Effector memory CD8-positive, alpha-beta T cell (primary cell): ENCODE measurements around the gene B9D2.

ENCODE experiments used
- ATAC-seq: fragments of 150-1000 bp; cut with Tn5 transposase; replicated peaks from 2 replicates; pipeline ENCODE4 v1.10.0; 2021; ENCODE audit warnings: mild to moderate bottlenecking, moderate library complexity
- DNase-seq, 3 experiments: peaks; one replicate each; pipeline ENCODE4 v3.0.0; 2021
- H3K27ac Mint-ChIP-seq, 2 donors: one replicate each; pipeline ENCODE4 v1.8.0; 2022; ENCODE audit warnings: mild to moderate bottlenecking in 2 of 2, mixed read lengths in 2 of 2, moderate library complexity in 2 of 2
- H3K27me3 Mint-ChIP-seq, 2 donors: one replicate each; pipeline ENCODE4 v1.8.0; 2022; ENCODE audit warnings: mixed read lengths in 2 of 2
- H3K36me3 Mint-ChIP-seq: one replicate; pipeline ENCODE4 v1.8.0; 2022; ENCODE audit warnings: mild to moderate bottlenecking, moderate library complexity, mixed read lengths; ENCODE audit not compliant: insufficient read depth
- H3K4me1 Mint-ChIP-seq, 2 donors: one replicate each; pipeline ENCODE4 v1.8.0; 2022; ENCODE audit warnings: low read depth in 2 of 2, mixed read lengths in 2 of 2
- H3K4me3 Mint-ChIP-seq, 2 donors: one replicate each; pipeline ENCODE4 v1.8.0; 2022; ENCODE audit warnings: mild to moderate bottlenecking in 2 of 2, mixed read lengths in 2 of 2, moderate library complexity in 2 of 2
- H3K9me3 Mint-ChIP-seq, 2 donors: one replicate each; pipeline ENCODE4 v1.8.0; 2022; ENCODE audit warnings: mixed read lengths in 2 of 2

Gene B9D2

GRCh38 chr19:41327076-41327575 is 36.8 kb downstream of the B9D2 start:
- peaks cover 68 to 73% of the 10 kb centered on the region in 2 donors for H3K4me1 Mint-ChIP-seq
- H3K27ac Mint-ChIP-seq = peak overlapping the region; percentile 97 to 98
- peak; percentile 6 for ATAC-seq
- H3K9me3 Mint-ChIP-seq = no peaks in the 10 kb centered on the region
- peak in 2 of 3 experiments; percentile 47 to 52 for DNase-seq
- peaks cover 100% of the 10 kb centered on the region for H3K36me3 Mint-ChIP-seq
- no peaks in the 10 kb centered on the region for H3K27me3 Mint-ChIP-seq
- H3K4me3 Mint-ChIP-seq = peak overlapping the region; percentile 77 to 78

GRCh38 chr19:41325947-41326706 is 37.8 kb downstream of the B9D2 start:
- DNase-seq = peak in 1 of 3 experiments; percentile 39
- Mint-ChIP-seq H3K27me3 (no peaks in the 10 kb centered on the region), H3K4me1 (peaks cover 58 to 65% of the 10 kb centered on the region in 2 donors), H3K4me3 (peak overlapping the region; percentile 77 to 78), H3K27ac (peak overlapping the region; percentile 97 to 98), H3K36me3 (peaks cover 100% of the 10 kb centered on the region), H3K9me3 (no peaks in the 10 kb centered on the region)
- ATAC-seq = no peak

- Mint-ChIP-seq H3K36me3 (peaks cover 100% of the 10 kb centered on the region), H3K27me3 (no peaks in the 10 kb centered on the region), H3K9me3 (no peaks in the 10 kb centered on the region), H3K4me1 (peaks cover 55 to 64% of the 10 kb centered on the region in 2 donors), H3K27ac (peak overlapping the region; percentile 97 to 98), H3K4me3 (peak overlapping the region; percentile 53 to 56)
- DNase-seq (no peak), ATAC-seq (no peak)
These were observed 38.4 kb downstream of the B9D2 start for GRCh38 chr19:41325640-41325946.

- H3K4me1 Mint-ChIP-seq = peaks cover 51 to 60% of the 10 kb centered on the region in 2 donors
- H3K4me3 Mint-ChIP-seq = peak overlapping the region; percentile 53 to 56
- no peak for DNase-seq
These were observed 38.9 kb downstream of the B9D2 start for GRCh38 chr19:41324921-41325639.

GRCh38 chr19:41324231-41324702 is 39.7 kb downstream of the B9D2 start:
- Mint-ChIP-seq H3K27me3 (no peaks in the 10 kb centered on the region), H3K4me3 (peak overlapping the region in 1 of 2 donors; percentile 56), H3K4me1 (peaks cover 51 to 68% of the 10 kb centered on the region in 2 donors), H3K27ac (peak overlapping the region; percentile 97 to 98), H3K36me3 (peaks cover 100% of the 10 kb centered on the region), H3K9me3 (no peaks in the 10 kb centered on the region)
- no peak for DNase-seq
- no peak for ATAC-seq

More at GRCh38 chr19:41324921-41325639, 38.9 kb downstream of the B9D2 start:
- peak overlapping the region; percentile 97 to 98 for H3K27ac Mint-ChIP-seq
- no peaks in the 10 kb centered on the region for H3K9me3 Mint-ChIP-seq
- no peak for ATAC-seq
- H3K36me3 Mint-ChIP-seq = peaks cover 100% of the 10 kb centered on the region
- no peaks in the 10 kb centered on the region for H3K27me3 Mint-ChIP-seq

GRCh38 chr19:41323430-41324125 is 40.4 kb downstream of the B9D2 start:
- no peaks in the 10 kb centered on the region for H3K27me3 Mint-ChIP-seq
- DNase-seq = no peak
- ATAC-seq = no peak
- H3K4me1 Mint-ChIP-seq = peaks cover 44 to 63% of the 10 kb centered on the region in 2 donors
- peak overlapping the region; percentile 97 to 98 for H3K27ac Mint-ChIP-seq
- no peaks in the 10 kb centered on the region for H3K9me3 Mint-ChIP-seq
- peaks cover 100% of the 10 kb centered on the region for H3K36me3 Mint-ChIP-seq
- peak overlapping the region in 1 of 2 donors; percentile 62 for H3K4me3 Mint-ChIP-seq

- peaks cover 100% of the 10 kb centered on the region for H3K36me3 Mint-ChIP-seq
- H3K27me3 Mint-ChIP-seq = no peaks in the 10 kb centered on the region
- ATAC-seq = no peak
- peaks cover 41 to 63% of the 10 kb centered on the region in 2 donors for H3K4me1 Mint-ChIP-seq
- peak overlapping the region; percentile 94 to 98 for H3K27ac Mint-ChIP-seq
- H3K4me3 Mint-ChIP-seq = peak overlapping the region in 1 of 2 donors; percentile 62
- no peaks in the 10 kb centered on the region for H3K9me3 Mint-ChIP-seq
- DNase-seq = no peak
These were observed 40.9 kb downstream of the B9D2 start for GRCh38 chr19:41323023-41323422.

- Mint-ChIP-seq H3K27ac (peak overlapping the region; percentile 94 to 98), H3K4me1 (peaks cover 43 to 62% of the 10 kb centered on the region in 2 donors), H3K36me3 (peaks cover 100% of the 10 kb centered on the region), H3K4me3 (peak overlapping the region in 1 of 2 donors; percentile 62), H3K27me3 (no peaks in the 10 kb centered on the region), H3K9me3 (no peaks in the 10 kb centered on the region)
- no peak for DNase-seq
- ATAC-seq = no peak
These were observed 41.5 kb downstream of the B9D2 start for GRCh38 chr19:41322451-41322850.

- Mint-ChIP-seq H3K4me3 (peak overlapping the region in 1 of 2 donors; percentile 49), H3K36me3 (peaks cover 100% of the 10 kb centered on the region), H3K27me3 (no peaks in the 10 kb centered on the region), H3K9me3 (no peaks in the 10 kb centered on the region), H3K27ac (peak overlapping the region in 1 of 2 donors; percentile 98), H3K4me1 (peaks cover 44 to 63% of the 10 kb centered on the region in 2 donors)
- ATAC-seq (no peak), DNase-seq (no peak)
These were observed 42.2 kb downstream of the B9D2 start for GRCh38 chr19:41321600-41322270.

GRCh38 chr19:41321204-41321599 is 42.7 kb downstream of the B9D2 start:
- Mint-ChIP-seq H3K27ac (peak overlapping the region in 1 of 2 donors; percentile 98), H3K36me3 (peaks cover 100% of the 10 kb centered on the region), H3K27me3 (no peaks in the 10 kb centered on the region), H3K9me3 (no peaks in the 10 kb centered on the region), H3K4me3 (peak overlapping the region in 1 of 2 donors; percentile 49), H3K4me1 (peaks cover 42 to 61% of the 10 kb centered on the region in 2 donors)
- ATAC-seq (no peak), DNase-seq (no peak)

GRCh38 chr19:41320568-41320967 is 43.4 kb downstream of the B9D2 start:
- DNase-seq (no peak), ATAC-seq (no peak)
- Mint-ChIP-seq H3K27ac (peak overlapping the region in 1 of 2 donors; percentile 98), H3K4me3 (peak overlapping the region in 1 of 2 donors; percentile 46), H3K27me3 (no peaks in the 10 kb centered on the region), H3K9me3 (no peaks in the 10 kb centered on the region), H3K36me3 (peaks cover 100% of the 10 kb centered on the region), H3K4me1 (peaks cover 42 to 62% of the 10 kb centered on the region in 2 donors)

- peaks cover 38 to 58% of the 10 kb centered on the region in 2 donors for H3K4me1 Mint-ChIP-seq
- DNase-seq (no peak), ATAC-seq (no peak)
- peaks cover 100% of the 10 kb centered on the region for H3K36me3 Mint-ChIP-seq
- H3K4me3 Mint-ChIP-seq = peak overlapping the region in 1 of 2 donors; percentile 42
- no peaks in the 10 kb centered on the region for H3K9me3 Mint-ChIP-seq
- peak overlapping the region; percentile 54 to 98 for H3K27ac Mint-ChIP-seq
- H3K27me3 Mint-ChIP-seq = no peaks in the 10 kb centered on the region
These were observed 43.8 kb downstream of the B9D2 start for GRCh38 chr19:41320185-41320518.
